Spleen (tissue), 7 donors: ENCODE data around the gene TNRC6A.

ENCODE experiments used
- CTCF ChIP-seq, 11 experiments: fragments of 200-600 bp in 7 of 11; fragments of 450-650 bp in 4 of 11; sonication (generic) in 4 of 11; IDR thresholded peaks in 8 of 11; conservative IDR thresholded peaks in 3 of 11; 1 replicate in 7 of 11; 2 replicates in 4 of 11; pipeline versions ENCODE4 v1.4.0 to v1.8.0; 2016 to 2021; ENCODE audit warnings: antibody characterized with exemption in 11 of 11, inconsistent platforms in 4 of 11, mild to moderate bottlenecking in 1 of 11
- POLR2A ChIP-seq, 3 donors: fragments of 450-650 bp; IDR thresholded peaks; one replicate each; pipeline ENCODE4 v1.5.1; 2017; ENCODE audit warnings: antibody characterized with exemption in 3 of 3, mild to moderate bottlenecking in 1 of 3
- POLR2AphosphoS5 ChIP-seq, 3 donors: sonication (generic); formaldehyde crosslinking; IDR thresholded peaks; one replicate each; pipeline ENCODE4 v1.5.1; 2017; ENCODE audit warnings: antibody characterized with exemption in 3 of 3
- donor health status: DM: no; HTN: no; CAD: no; lungs with moderate emphysema.
- donor health status: DM: no; HTN: no; CAD: no.
- donor health status: DM: no; HTN: no; CAD: no.

DNA sequence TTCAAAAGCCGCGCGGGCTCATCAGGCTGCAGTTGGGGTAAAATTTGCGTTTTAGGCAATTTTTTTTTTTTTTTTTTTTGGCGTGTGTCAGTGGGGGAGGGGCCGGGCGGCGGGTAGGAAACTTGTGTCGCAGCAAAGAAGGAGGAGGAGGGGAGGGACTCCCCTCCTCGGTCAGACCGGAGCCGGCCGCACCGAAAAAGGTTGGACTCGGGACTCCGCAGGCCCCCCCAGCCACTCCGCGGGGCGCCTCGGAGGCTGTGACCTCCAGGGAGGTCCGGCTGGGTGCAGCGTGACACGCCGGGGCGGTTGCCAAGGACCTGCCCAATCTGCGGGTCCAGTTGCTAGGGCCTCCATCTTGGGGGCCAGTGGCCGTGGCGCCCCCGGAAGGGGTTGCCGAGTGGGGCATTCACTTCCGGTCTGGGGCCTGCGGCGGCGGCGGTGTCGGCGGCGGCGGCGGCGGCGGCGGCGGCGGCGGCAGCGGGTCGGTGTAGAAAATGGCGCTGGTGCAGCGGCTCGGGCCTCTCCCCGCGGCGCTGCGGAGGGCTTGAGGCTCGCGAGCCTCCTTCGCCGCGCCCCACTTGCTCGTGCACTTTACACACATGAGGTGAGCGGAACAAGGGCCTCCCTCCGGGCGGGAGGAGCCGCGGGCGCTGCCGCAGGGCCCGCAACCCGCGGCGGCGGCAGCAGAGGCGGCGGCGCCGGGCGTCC is at the start of gene TNRC6A:
- TF ChIP-seq POLR2A (IDR thresholded peaks at IDR 0.05) (no peak), CTCF (IDR thresholded peaks at IDR 0.05 in 8 of 11, conservative IDR thresholded peaks at IDR 0.05 in 3 of 11) (no peak), POLR2AphosphoS5 (IDR thresholded peaks at IDR 0.05) (peak; percentile 86 to 88 (median 87))
